ENCODE data around the gene PEG3.

- no peak for TF ChIP-seq POLR2AphosphoS5 (IDR thresholded peaks at IDR 0.05)
- no peak for TF ChIP-seq CTCF (IDR thresholded peaks at IDR 0.05)
Observed at GRCh38 chr19:56875717-56876116, 35.2 kb upstream of the PEG3 start.
